HepG2 (cell line): ENCODE results near the gene GGA2. TPM values are rescaled to one million over a fixed set of nuclear protein-coding genes. Genes with fewer than 3 reads are reported as not detected.

Experiments
- ARHGAP35 ChIP-seq: sonication (generic); formaldehyde crosslinking; IDR thresholded peaks from 2 replicates; pipeline ENCODE4 v1.9.0; 2022; ENCODE audit warnings: mild to moderate bottlenecking, inconsistent platforms, moderate library complexity, missing genetic modification reagents, borderline replicate concordance
- BRF2 ChIP-seq: sonication (generic); formaldehyde crosslinking; IDR thresholded peaks from 2 replicates; pipeline ENCODE4 v1.8.1; 2022; ENCODE audit warnings: mild to moderate bottlenecking, missing genetic modification reagents
- CBX2 ChIP-seq, 2 experiments: fragments of 200-600 bp in 1 of 2; sonication (generic); formaldehyde crosslinking in 1 of 2; IDR thresholded peaks; 2 replicates each; pipeline versions ENCODE4 v1.7.0 to v1.8.1; 2018 to 2022; ENCODE audit warnings: low read depth in 2 of 2, low read length in 1 of 2, mild to moderate bottlenecking in 1 of 2, missing genetic modification reagents in 1 of 2
- ELF3 ChIP-seq: IDR thresholded peaks from 2 replicates; pipeline ENCODE4 v1.6.1; 2016; ENCODE audit warnings: missing genetic modification reagents, missing compliant biosample characterization
- GABPA ChIP-seq, 2 experiments: IDR thresholded peaks; 2 replicates each; pipeline ENCODE4 v1.6.1; 2011 to 2016; ENCODE audit warnings: low read depth in 2 of 2, low read length in 1 of 2, missing biosample characterization in 1 of 2, missing genetic modification characterization in 1 of 2
- GTF3A ChIP-seq: sonication (generic); formaldehyde crosslinking; conservative IDR thresholded peaks from 2 replicates; pipeline ENCODE4 v1.4.0; 2020; ENCODE audit warnings: mild to moderate bottlenecking, missing genetic modification reagents
- HNF1A ChIP-seq, 2 experiments: sonication (generic) in 1 of 2; formaldehyde crosslinking in 1 of 2; IDR thresholded peaks; 2 replicates each; pipeline versions ENCODE4 v1.4.0 to v1.6.1; 2016 to 2020; ENCODE audit warnings: borderline replicate concordance in 1 of 2, low read depth in 1 of 2, mild to moderate bottlenecking in 1 of 2, missing genetic modification reagents in 1 of 2
- HOXA5 ChIP-seq: sonication (generic); formaldehyde crosslinking; IDR thresholded peaks from 2 replicates; pipeline ENCODE4 v1.4.0; 2020; ENCODE audit warnings: missing genetic modification reagents
- IKZF1 ChIP-seq: fragments of 450-650 bp; IDR thresholded peaks from 2 replicates; pipeline ENCODE4 v1.7.1; 2016
- MAFG ChIP-seq: sonication (generic); formaldehyde crosslinking; IDR thresholded peaks from 2 replicates; pipeline ENCODE4 v1.5.1; 2020; ENCODE audit warnings: mild to moderate bottlenecking, missing genetic modification reagents
- RARA ChIP-seq: IDR thresholded peaks from 2 replicates; pipeline ENCODE4 v1.6.1; 2016; ENCODE audit warnings: missing genetic modification reagents, missing compliant biosample characterization
- SIN3B ChIP-seq: fragments of 150-350 bp; IDR thresholded peaks from 2 replicates; pipeline ENCODE4 v1.6.1; 2014; ENCODE audit warnings: low read length
- ZFAT ChIP-seq: sonication (generic); formaldehyde crosslinking; conservative IDR thresholded peaks from 2 replicates; pipeline ENCODE4 v1.8.1; 2023; ENCODE audit warnings: missing genetic modification reagents, inconsistent platforms
- ZGPAT ChIP-seq: IDR thresholded peaks from 2 replicates; pipeline ENCODE4 v1.6.1; 2016; ENCODE audit warnings: mild to moderate bottlenecking
- ZMYM3 ChIP-seq: sonication (generic); formaldehyde crosslinking; IDR thresholded peaks from 2 replicates; pipeline ENCODE4 v1.5.1; 2020; ENCODE audit warnings: mild to moderate bottlenecking, missing genetic modification reagents
- ZNF234 ChIP-seq: sonication (generic); formaldehyde crosslinking; conservative IDR thresholded peaks from 2 replicates; pipeline ENCODE4 v1.5.1; 2020; ENCODE audit warnings: mild to moderate bottlenecking, missing genetic modification reagents
- ZNF333 ChIP-seq: sonication (generic); formaldehyde crosslinking; IDR thresholded peaks from 2 replicates; pipeline ENCODE4 v1.4.0; 2020; ENCODE audit warnings: mild to moderate bottlenecking, missing genetic modification reagents, borderline replicate concordance
- ZNF337 ChIP-seq: sonication (generic); formaldehyde crosslinking; IDR thresholded peaks from 2 replicates; pipeline ENCODE4 v1.5.1; 2020; ENCODE audit warnings: missing genetic modification reagents, low read depth, mild to moderate bottlenecking, borderline replicate concordance
- ZNF367 ChIP-seq: sonication (generic); formaldehyde crosslinking; IDR thresholded peaks from 2 replicates; pipeline ENCODE4 v1.4.0; 2020; ENCODE audit warnings: missing genetic modification reagents, borderline replicate concordance
- ZNF605 ChIP-seq: sonication (generic); formaldehyde crosslinking; IDR thresholded peaks from 2 replicates; pipeline ENCODE4 v1.8.0; 2022; ENCODE audit warnings: mild to moderate bottlenecking, missing genetic modification reagents
- ZNF83 ChIP-seq: sonication (generic); formaldehyde crosslinking; IDR thresholded peaks from 2 replicates; pipeline ENCODE4 v1.4.0; 2020; ENCODE audit warnings: missing genetic modification reagents, mild to moderate bottlenecking, borderline replicate concordance
- polyA plus RNA-seq, 8 experiments: library from polyadenylated mRNA; depleted of rRNA in 3 of 8; stranded (reverse) in 7 of 8; unstranded in 1 of 8; fragments of >200 nt; fragmentation: Illumina TruSeq in 4 of 8; extraction: Trizol in 4 of 8; gene quantifications; 2 replicates each; pipeline versions ENCODE4 v1.2.1 to v1.2.3, GENCODE V29; 2011 to 2016; ENCODE audit warnings: low read depth in 4 of 8, missing spikeins in 1 of 8, mixed read lengths in 1 of 8; ENCODE audit not compliant: insufficient read depth in 1 of 8
- total RNA-seq, 5 experiments: library from RNA; depleted of rRNA; stranded (reverse); fragments of >200 nt; fragmentation: Illumina TruSeq; extraction: Trizol; gene quantifications; 2 replicates each; pipeline ENCODE4 v1.2.3, GENCODE V29; 2016; ENCODE audit warnings: low read depth in 1 of 5

GGA2 gene
- total and polyA plus RNA-seq, 2 of the 13 experiments (the other 11 are each of a cell fraction or from before 2014, with no cell fraction given) = 51.5 to 69.8 TPM

- TF ChIP-seq HNF1A (IDR thresholded peaks at IDR 0.05; ENCODE audit: low read depth) (no peak), HNF1A (CRISPR knock-in tag; IDR thresholded peaks at IDR 0.05; ENCODE audit: borderline replicate concordance) (peak; percentile 87), SIN3B (no peak; the same call in 1 of the 2 replicates), IKZF1 (no peak), ZNF83 (CRISPR knock-in tag) (peak; percentile 36; the same call in 1 of the 2 replicates), ZNF605 (CRISPR knock-in tag) (peak; percentile 72; the same call in 1 of the 2 replicates), HOXA5 (CRISPR knock-in tag) (peak; percentile 96), GTF3A (CRISPR knock-in tag) (no peak; the same call in 1 of the 2 replicates), ELF3 (CRISPR knock-in tag) (peak; percentile 87), ZNF234 (no peak; the same call in 1 of the 2 replicates), ZGPAT (peak; percentile 67; the same call in 1 of the 2 replicates), BRF2 (CRISPR knock-in tag) (peak; percentile 90), ZNF367 (CRISPR knock-in tag) (peak; percentile 91; the same call in 1 of the 2 replicates), CBX2 (IDR thresholded peaks at IDR 0.05; ENCODE audit: low read depth, low read length) (no peak), CBX2 (CRISPR knock-in tag; IDR thresholded peaks at IDR 0.05; ENCODE audit: low read depth) (peak; percentile 82; the same call in 1 of the 2 replicates), ZNF337 (CRISPR knock-in tag) (no peak), ZFAT (CRISPR knock-in tag) (peak; percentile 83; the same call in 1 of the 2 replicates), GABPA (IDR thresholded peaks at IDR 0.05; ENCODE audit: low read depth, low read length) (no peak), GABPA (CRISPR knock-in tag; IDR thresholded peaks at IDR 0.05; ENCODE audit: low read depth) (no peak), ZMYM3 (CRISPR knock-in tag) (peak; percentile 88), MAFG (CRISPR knock-in tag) (0 out of 2 replicates have a peak, but pooled peaks have one; percentile 48), ARHGAP35 (CRISPR knock-in tag) (peak; percentile 73), RARA (CRISPR knock-in tag) (peak; percentile 73), ZNF333 (peak; percentile 94; the same call in 1 of the 2 replicates)
These were observed at the start of gene GGA2 (continued) for GRCh38 chr16:23510164-23510914.
